CD14-positive monocyte (primary cell): Measurements from ENCODE around the gene ZC3H10. TPM values are rescaled to one million over a fixed set of nuclear protein-coding genes. Genes with fewer than 3 reads are reported as not detected.
A peak's percentile ranks its signal among the peaks of the same experiment; 100 is the strongest.

Source experiments
- DNase-seq, 3 donors: peaks; one replicate each; pipeline ENCODE4 v3.0.0-alpha.2; 2011 to 2022
- H2AFZ ChIP-seq: 2 replicates; pipeline ENCODE4 v1.6.0; 2012; ENCODE audit warnings: mild to moderate bottlenecking, low read depth, low read length, inconsistent platforms; ENCODE audit not compliant: insufficient read depth, poor library complexity, severe bottlenecking
- H3K27ac ChIP-seq, 2 donors: 1 replicate in 1 of 2; 2 replicates in 1 of 2; pipeline ENCODE4 v1.5.1; 2012 to 2013; ENCODE audit warnings: low read length in 2 of 2, control low read depth in 1 of 2, inconsistent platforms in 1 of 2, low read depth in 1 of 2, mild to moderate bottlenecking in 1 of 2
- H3K27me3 ChIP-seq, 2 donors: one replicate each; pipeline versions ENCODE4 v1.6.0 to v1.6.1; 2011 to 2013; ENCODE audit warnings: low read length in 2 of 2; ENCODE audit not compliant: control insufficient read depth in 2 of 2, insufficient read depth in 2 of 2
- H3K36me3 ChIP-seq, 2 donors: replicated peaks in 1 of 2; 1 replicate in 1 of 2; 2 replicates in 1 of 2; pipeline versions ENCODE4 v1.5.1 to v1.6.1; 2012 to 2013; ENCODE audit warnings: low read length in 2 of 2, control low read depth in 1 of 2, inconsistent platforms in 1 of 2, mild to moderate bottlenecking in 1 of 2; ENCODE audit not compliant: insufficient read depth in 2 of 2, control insufficient read depth in 1 of 2
- H3K4me1 ChIP-seq, 2 donors: 1 replicate in 1 of 2; 2 replicates in 1 of 2; pipeline versions ENCODE4 v1.5.1 to v1.6.1; 2012 to 2013; ENCODE audit warnings: low read length in 2 of 2, control low read depth in 1 of 2, inconsistent platforms in 1 of 2, mild to moderate bottlenecking in 1 of 2, moderate library complexity in 1 of 2; ENCODE audit not compliant: insufficient read depth in 2 of 2, control insufficient read depth in 1 of 2
- H3K4me2 ChIP-seq: replicated peaks from 2 replicates; pipeline ENCODE3; 2012; ENCODE audit warnings: low read length, moderate library complexity, mild to moderate bottlenecking; ENCODE audit not compliant: poor library complexity, severe bottlenecking; ENCODE audit errors: extremely low read depth
- H3K4me3 ChIP-seq, 3 experiments: fragments of 200-600 bp in 1 of 3; sonication (generic) in 1 of 3; replicated peaks in 1 of 3; 1 replicate in 2 of 3; 2 replicates in 1 of 3; pipeline ENCODE4 v1.5.1; 2011 to 2013; ENCODE audit warnings: low read length in 3 of 3, mild to moderate bottlenecking in 3 of 3, control low read depth in 2 of 3, low read depth in 2 of 3, inconsistent platforms in 1 of 3, moderate library complexity in 1 of 3
- H3K79me2 ChIP-seq: 2 replicates; pipeline ENCODE4 v1.6.0; 2012; ENCODE audit warnings: mild to moderate bottlenecking, control low read depth, inconsistent platforms, low read length, moderate library complexity; ENCODE audit not compliant: insufficient read depth
- H3K9ac ChIP-seq: 2 replicates; pipeline ENCODE4 v1.6.0; 2017; ENCODE audit warnings: low read length, mild to moderate bottlenecking; ENCODE audit not compliant: insufficient read depth, poor library complexity, severe bottlenecking
- H3K9me3 ChIP-seq, 2 donors: replicated peaks in 1 of 2; 1 replicate in 1 of 2; 2 replicates in 1 of 2; pipeline versions ENCODE4 v1.5.1 to v1.6.1; 2012 to 2013; ENCODE audit warnings: low read length in 2 of 2, control low read depth in 1 of 2; ENCODE audit not compliant: control insufficient read depth in 1 of 2, insufficient read depth in 1 of 2
- H4K20me1 ChIP-seq: 2 replicates; pipeline ENCODE4 v1.6.0; 2012; ENCODE audit warnings: mild to moderate bottlenecking, low read length, control low read depth, moderate library complexity; ENCODE audit not compliant: insufficient read depth
- H3K27ac Mint-ChIP-seq, 7 donors: one replicate each; pipeline ENCODE4 v1.8.0; 2020; ENCODE audit warnings: mild to moderate bottlenecking in 7 of 7, mixed read lengths in 7 of 7, moderate library complexity in 6 of 7, inconsistent platforms in 2 of 7
- H3K27me3 Mint-ChIP-seq, 3 donors: one replicate each; pipeline ENCODE4 v1.8.0; 2021 to 2022; ENCODE audit warnings: low read depth in 3 of 3, mild to moderate bottlenecking in 3 of 3, mixed read lengths in 3 of 3, moderate library complexity in 3 of 3, inconsistent platforms in 1 of 3
- H3K36me3 Mint-ChIP-seq, 2 donors: one replicate each; pipeline ENCODE4 v1.8.0; 2020; ENCODE audit warnings: mixed read lengths in 2 of 2, inconsistent platforms in 1 of 2, mild to moderate bottlenecking in 1 of 2
- H3K4me1 Mint-ChIP-seq: one replicate; pipeline ENCODE4 v1.8.0; 2020; ENCODE audit warnings: mild to moderate bottlenecking, mixed read lengths
- H3K4me3 Mint-ChIP-seq, 2 donors: one replicate each; pipeline ENCODE4 v1.8.0; 2020; ENCODE audit warnings: mild to moderate bottlenecking in 2 of 2, mixed read lengths in 2 of 2, moderate library complexity in 1 of 2
- H3K9me3 Mint-ChIP-seq, 7 donors: one replicate each; pipeline ENCODE4 v1.8.0; 2020 to 2022; ENCODE audit warnings: mixed read lengths in 7 of 7, mild to moderate bottlenecking in 6 of 7, moderate library complexity in 6 of 7, inconsistent platforms in 2 of 7
- CTCF ChIP-seq: fragments of 200-600 bp; IDR thresholded peaks from one replicate; pipeline ENCODE4 v1.8.0; 2022; ENCODE audit warnings: antibody characterized with exemption, mild to moderate bottlenecking
- WGBS: methylation state at CpG from one replicate; pipeline ENCODE4 v1.1.5; 2013; ENCODE audit warnings: missing lambda C conversion rate; ENCODE audit not compliant: insufficient coverage; 5-methylcytosine and 5-hydroxymethylcytosine counted together
- intact Hi-C, 2 donors: fragments of 100-400 bp; cut with micrococcal nuclease; formaldehyde crosslinking; loops; one replicate each; pipeline versions ENCODE4 v1.15.0 to v1.15.1; 2023
- polyA plus RNA-seq, 3 donors: library from polyadenylated mRNA; depleted of rRNA in 1 of 3; unstranded in 2 of 3; stranded (reverse) in 1 of 3; fragments of 300-500 nt in 2 of 3; fragments of >200 nt in 1 of 3; fragmentation: Illumina TruSeq in 2 of 3; gene quantifications; 1 replicate in 2 of 3; 2 replicates in 1 of 3; pipeline ENCODE4 v1.2.3, GENCODE V29; 2012 to 2021

The ZC3H10 gene
- polyA plus RNA-seq, 3 donors = 1.7 to 3.1 (median 1.8) TPM

- no peaks in the 10 kb centered on the region for H3K4me1 ChIP-seq
- peaks cover 0 to 1% of the 10 kb centered on the region in 2 donors for H3K36me3 Mint-ChIP-seq
- no peaks in the 10 kb centered on the region for H3K79me2 ChIP-seq
- H3K27me3 Mint-ChIP-seq = peaks cover 22 to 29% (median 25%) of the 10 kb centered on the region in 3 donors
- DNase-seq = no peak
- peaks cover 0 to 3% (median 0%) of the 10 kb centered on the region in 7 donors for H3K9me3 Mint-ChIP-seq
- no peaks in the 10 kb centered on the region for H3K4me1 Mint-ChIP-seq
- no CpG with 5 or more reads among the region's 3 CpGs for WGBS
- peaks cover 0 to 20% of the 10 kb centered on the region in 2 donors for H3K27me3 ChIP-seq
- intact Hi-C loops = no loop called here
- H2AFZ ChIP-seq = no peak overlapping the region
- no peak overlapping the region for H3K9ac ChIP-seq
- no peak overlapping the region for H3K4me3 ChIP-seq
- H3K27ac Mint-ChIP-seq = peak overlapping the region in 1 of 7 donors; percentile 54
- H3K36me3 ChIP-seq = no peaks in the 10 kb centered on the region
- no peaks in the 10 kb centered on the region for H3K9me3 ChIP-seq
- no peak overlapping the region for H3K27ac ChIP-seq
- H3K4me3 Mint-ChIP-seq = no peak overlapping the region
- H3K4me2 ChIP-seq = no peak overlapping the region
- no peaks in the 10 kb centered on the region for H4K20me1 ChIP-seq
- TF ChIP-seq CTCF = no peak
These were observed 32.0 kb upstream of the ZC3H10 start for GRCh38 chr12:56086096-56086495.

- intact Hi-C loops = no loop called here
- Mint-ChIP-seq H3K36me3 (no peaks in the 10 kb centered on the region), H3K4me3 (no peak overlapping the region), H3K27me3 (peaks cover 21 to 24% (median 23%) of the 10 kb centered on the region in 3 donors), H3K27ac (peak overlapping the region in 1 of 7 donors; percentile 35), H3K9me3 (peaks cover 0 to 3% (median 0%) of the 10 kb centered on the region in 7 donors), H3K4me1 (no peaks in the 10 kb centered on the region)
- no peak for DNase-seq
- H2AFZ ChIP-seq = no peak overlapping the region
- H3K4me3 ChIP-seq = no peak overlapping the region
- 89% methylated on average over 3 of the region's 6 CpGs for WGBS
- H3K36me3 ChIP-seq = no peaks in the 10 kb centered on the region
- H3K9ac ChIP-seq = no peak overlapping the region
- no peaks in the 10 kb centered on the region for H3K79me2 ChIP-seq
- no peak for TF ChIP-seq CTCF
- no peaks in the 10 kb centered on the region for H4K20me1 ChIP-seq
- H3K27ac ChIP-seq = no peak overlapping the region
- no peaks in the 10 kb centered on the region for H3K4me1 ChIP-seq
- H3K9me3 ChIP-seq = no peaks in the 10 kb centered on the region
- H3K27me3 ChIP-seq = peaks cover 0 to 15% of the 10 kb centered on the region in 2 donors
- H3K4me2 ChIP-seq = no peak overlapping the region
These were observed 31.5 kb upstream of the ZC3H10 start for GRCh38 chr12:56086608-56087007.
